Stimulated activated CD8-positive, alpha-beta memory T cell treated with anti-CD3 and anti-CD28 coated beads, Interleukin-4, amount 100 ng/mL, for 48 hours (primary cell): Measurements from ENCODE around the gene SIN3A.
"Not testable (repeated sequence)": the region's sequence is repeated elsewhere in the genome, so short reads cannot be mapped to it uniquely, and the experiment has no call there.

ENCODE experiments used
- DNase-seq: peaks from one replicate; pipeline ENCODE4 v3.0.0-alpha.2; 2020

The SIN3A gene

GRCh38 chr15:75353604-75354003 is 97.9 kb downstream of the SIN3A start:
- no peak for DNase-seq

- DNase-seq = no peak
These were observed 99.1 kb downstream of the SIN3A start for GRCh38 chr15:75352186-75353080.

- DNase-seq = no peak
These were observed 100.7 kb downstream of the SIN3A start for GRCh38 chr15:75350601-75351361.

GRCh38 chr15:75349851-75350588 is 101.5 kb downstream of the SIN3A start:
- peak; percentile 83 for DNase-seq

- DNase-seq = not testable (repeated sequence)
These were observed 102.2 kb downstream of the SIN3A start for GRCh38 chr15:75349351-75349669.

GRCh38 chr15:75348562-75349350 is 102.7 kb downstream of the SIN3A start:
- DNase-seq = no peak

- no peak for DNase-seq
These were observed 103.4 kb downstream of the SIN3A start for GRCh38 chr15:75348034-75348561.

- DNase-seq = peak; percentile 62
These were observed 104.1 kb downstream of the SIN3A start for GRCh38 chr15:75347222-75348033.

GRCh38 chr15:75346796-75347221 is 104.7 kb downstream of the SIN3A start, which contains the start of gene NEIL1:
Gene NEIL1, plus strand, starts transcription at chr15:75347039. Its CDS starts 1,867 bp downstream, at chr15:75348906.
- DNase-seq = no peak

- DNase-seq = not testable (repeated sequence)
These were observed 107.5 kb downstream of the SIN3A start for GRCh38 chr15:75343953-75344352.

GRCh38 chr15:75342221-75342620 is 109.3 kb downstream of the SIN3A start:
- no peak for DNase-seq

- no peak for DNase-seq
These were observed 111.8 kb downstream of the SIN3A start for GRCh38 chr15:75339531-75340240.

GRCh38 chr15:75338661-75339240 is 112.7 kb downstream of the SIN3A start:
- no peak for DNase-seq

GRCh38 chr15:75335705-75336355 is 115.7 kb downstream of the SIN3A start, which contains the start of gene COMMD4:
Gene COMMD4, plus strand, starts transcription at chr15:75336063. Its CDS starts 27 bp downstream, at chr15:75336090.
- DNase-seq = peak; percentile 94

GRCh38 chr15:75335313-75335704 is 116.2 kb downstream of the SIN3A start:
- DNase-seq = no peak

- DNase-seq = not testable (repeated sequence)
These were observed 117.7 kb downstream of the SIN3A start for GRCh38 chr15:75333654-75334419.

GRCh38 chr15:75332093-75332492 is 119.4 kb downstream of the SIN3A start:
- DNase-seq = not testable (repeated sequence)

GRCh38 chr15:75329571-75329970 is 121.9 kb downstream of the SIN3A start:
- DNase-seq = no peak
